SK-N-SH (cell line): Measurements from ENCODE around the gene RALA. TPM values are rescaled to one million over a fixed set of nuclear protein-coding genes. Genes with fewer than 3 reads are reported as not detected.

Experiments
- CTCF ChIA-PET: fragments of 300-600, 350-600 bp; formaldehyde crosslinking; extraction: SDS; loops from one replicate; lab custom pipeline; 2021; lab: Yijun Ruan, JAX
- POLR2A ChIA-PET: fragments of 350-600 bp; sonication (Branson Sonifier 250); formaldehyde crosslinking; extraction: SDS; loops from one replicate; lab custom pipeline; 2020; ENCODE audit warnings: antibody characterized with exemption, inconsistent platforms; lab: Yijun Ruan, JAX
- DNase-seq: peaks from one replicate; pipeline ENCODE4 v3.0.0; 2012
- H2AFZ ChIP-seq: fragments of 200-600 bp; sonication (generic); 2 replicates; pipeline ENCODE4 v1.8.1; 2016; ENCODE audit warnings: antibody characterized with exemption, mild to moderate bottlenecking, low read depth
- H3F3A ChIP-seq: fragments of 200-600 bp; sonication (generic); replicated peaks from 2 replicates; pipeline ENCODE3; 2016; ENCODE audit warnings: antibody characterized with exemption, mild to moderate bottlenecking; ENCODE audit not compliant: insufficient read depth
- H3K27ac ChIP-seq, 2 experiments: fragments of 200-500 bp in 1 of 2; fragments of 200-600 bp in 1 of 2; sonication (Bioruptor generic) in 1 of 2; sonication (generic), shearing (Covaris generic) in 1 of 2; 2 replicates each; pipeline versions ENCODE4 v1.5.1 to v1.6.1; 2014 to 2016; ENCODE audit warnings: low read depth in 2 of 2, inconsistent platforms in 1 of 2, low read length in 1 of 2, mild to moderate bottlenecking in 1 of 2, mixed read lengths in 1 of 2
- H3K27me3 ChIP-seq: fragments of 200-600 bp; sonication (generic), shearing (Covaris generic); 2 replicates; pipeline ENCODE4 v1.6.1; 2016; ENCODE audit warnings: mixed run types; ENCODE audit not compliant: insufficient read depth
- H3K36me3 ChIP-seq, 2 experiments: fragments of 200-500 bp in 1 of 2; fragments of 200-600 bp in 1 of 2; sonication (Bioruptor generic) in 1 of 2; sonication (generic) in 1 of 2; replicated peaks in 1 of 2; 2 replicates each; pipeline versions ENCODE3 to v1.5.1; 2014 to 2016; ENCODE audit warnings: low read length in 1 of 2, mild to moderate bottlenecking in 1 of 2; ENCODE audit not compliant: insufficient read depth in 2 of 2, control insufficient read depth in 1 of 2
- H3K4me1 ChIP-seq, 2 experiments: fragments of 200-500 bp in 1 of 2; fragments of 200-600 bp in 1 of 2; sonication (Bioruptor generic) in 1 of 2; sonication (generic), shearing (Covaris generic) in 1 of 2; 2 replicates each; pipeline versions ENCODE4 v1.5.1 to v1.6.1; 2014 to 2016; ENCODE audit warnings: low read depth in 1 of 2, low read length in 1 of 2, mixed run types in 1 of 2; ENCODE audit not compliant: insufficient read depth in 2 of 2, control insufficient read depth in 1 of 2
- H3K4me2 ChIP-seq: fragments of 200-600 bp; sonication (generic), shearing (Covaris generic); 2 replicates; pipeline ENCODE4 v1.6.1; 2017; ENCODE audit warnings: mixed run types
- H3K4me3 ChIP-seq, 2 experiments: fragments of 200-500 bp in 1 of 2; fragments of 200-600 bp in 1 of 2; sonication (Bioruptor generic) in 1 of 2; sonication (generic), shearing (Covaris generic) in 1 of 2; 2 replicates each; pipeline versions ENCODE4 v1.5.1 to v1.8.1; 2014 to 2016; ENCODE audit warnings: low read depth in 2 of 2, inconsistent platforms in 1 of 2, low read length in 1 of 2, mild to moderate bottlenecking in 1 of 2, mixed read lengths in 1 of 2, moderate library complexity in 1 of 2
- H3K79me2 ChIP-seq: fragments of 200-600 bp; sonication (generic); 2 replicates; pipeline ENCODE4 v1.8.1; 2017; ENCODE audit warnings: mild to moderate bottlenecking; ENCODE audit not compliant: insufficient read depth
- H3K9ac ChIP-seq: fragments of 200-600 bp; sonication (generic); 2 replicates; pipeline ENCODE4 v1.6.1; 2017; ENCODE audit warnings: mixed run types
- H3K9me2 ChIP-seq: fragments of 200-600 bp; sonication (generic); 2 replicates; pipeline ENCODE4 v1.6.1; 2017; ENCODE audit warnings: mixed run types
- H3K9me3 ChIP-seq: fragments of 200-600 bp; sonication (generic); 2 replicates; pipeline ENCODE4 v1.6.1; 2017; ENCODE audit warnings: mixed run types, mild to moderate bottlenecking, moderate library complexity
- H4K20me1 ChIP-seq: fragments of 200-600 bp; sonication (generic); 2 replicates; pipeline ENCODE4 v1.6.1; 2017; ENCODE audit warnings: mild to moderate bottlenecking, mixed run types; ENCODE audit not compliant: insufficient read depth
- CTCF ChIP-seq: fragments of 200-600 bp; sonication (generic); IDR thresholded peaks from 2 replicates; pipeline ENCODE4 v1.6.1; 2017; ENCODE audit warnings: antibody characterized with exemption, mild to moderate bottlenecking, moderate library complexity
- EP300 ChIP-seq, 2 experiments: IDR thresholded peaks; 2 replicates each; pipeline versions ENCODE4 v1.4.0 to v1.6.1; 2012; ENCODE audit warnings: borderline replicate concordance in 1 of 2, low read depth in 1 of 2, low read length in 1 of 2
- EZH2phosphoT487 ChIP-seq: fragments of 200-600 bp; sonication (generic); IDR thresholded peaks from 2 replicates; pipeline ENCODE4 v1.6.1; 2017; ENCODE audit warnings: low read depth, mixed run types, mild to moderate bottlenecking, antibody characterized with exemption, moderate library complexity, borderline replicate concordance
- FOSL2 ChIP-seq: IDR thresholded peaks from 2 replicates; pipeline ENCODE4 v1.4.0; 2012; ENCODE audit warnings: low read depth, mild to moderate bottlenecking, moderate library complexity, borderline replicate concordance
- FOXJ3 ChIP-seq: sonication (generic); formaldehyde crosslinking; IDR thresholded peaks from 2 replicates; pipeline ENCODE4 v1.5.1; 2020; ENCODE audit warnings: mild to moderate bottlenecking, missing genetic modification reagents
- MAX ChIP-seq: IDR thresholded peaks from 2 replicates; pipeline ENCODE4 v1.4.0; 2012; ENCODE audit warnings: low read depth
- NRF1 ChIP-seq: IDR thresholded peaks from 2 replicates; pipeline ENCODE4 v1.6.1; 2012; ENCODE audit warnings: low read depth, mild to moderate bottlenecking, low read length
- RCOR1 ChIP-seq: fragments of 150-350 bp; IDR thresholded peaks from 2 replicates; pipeline ENCODE4 v1.6.1; 2017; ENCODE audit warnings: antibody characterized with exemption, low read length
- REST ChIP-seq: IDR thresholded peaks from 2 replicates; pipeline ENCODE4 v1.6.1; 2012; ENCODE audit warnings: mild to moderate bottlenecking, low read depth, low read length, moderate library complexity
- RFX5 ChIP-seq: IDR thresholded peaks from 2 replicates; pipeline ENCODE4 v1.6.1; 2012; ENCODE audit warnings: mild to moderate bottlenecking, improper control_type of control experiment, low read length
- TCF12 ChIP-seq: IDR thresholded peaks from 2 replicates; pipeline ENCODE4 v1.4.0; 2012
- USF1 ChIP-seq: IDR thresholded peaks from 2 replicates; pipeline ENCODE4 v1.4.0; 2012; ENCODE audit warnings: low read depth, borderline replicate concordance
- WGBS: methylation state at CpG from one replicate; pipeline ENCODE4 v1.1.6; 2017; ENCODE audit warnings: low lambda C conversion rate; 5-methylcytosine and 5-hydroxymethylcytosine counted together
- polyA plus RNA-seq, 3 experiments: library from polyadenylated mRNA; depleted of rRNA; stranded (reverse); fragments of >200 nt; gene quantifications; 2 replicates each; pipeline ENCODE4 v1.2.3, GENCODE V29; 2012

RALA gene
- polyA plus RNA-seq, 1 of the 3 experiments (the other 2 are of a cell fraction), result 29.0 TPM

GRCh38 chr7:39650676-39651075 is 27.3 kb downstream of the RALA start:
- H3K27me3 ChIP-seq, result no peaks in the 10 kb centered on the region
- H3K27ac ChIP-seq, result no peak overlapping the region
- H3K9me2 ChIP-seq, result no peaks in the 10 kb centered on the region
- no peaks in the 10 kb centered on the region for H3K4me1 ChIP-seq
- no peak overlapping the region for H3K4me2 ChIP-seq
- H3K9me3 ChIP-seq, result 0 out of 2 replicates have a peak, but pooled peaks cover 8% of the 10 kb centered on the region
- ChIA-PET CTCF (interaction anchor here (1.0 to 1.8 kb wide), 3 partner anchors 70 to 96 kb away, joined by 3 to 8 read pairs (median 3); no protein-coding TSS in a partner anchor), POLR2A (no interaction called here)
- H2AFZ ChIP-seq, result no peak overlapping the region
- no peak for TF ChIP-seq USF1
- no peak for TF ChIP-seq TCF12
- no peak for TF ChIP-seq NRF1
- TF ChIP-seq MAX, result no peak
- TF ChIP-seq EP300 (IDR thresholded peaks at IDR 0.05; ENCODE audit: borderline replicate concordance in 1 of 2, low read depth in 1 of 2, low read length in 1 of 2), result no peak
- TF ChIP-seq REST, result no peak
- no peak for TF ChIP-seq FOSL2
- TF ChIP-seq FOXJ3 (CRISPR knock-in tag), result no peak
- no peak for TF ChIP-seq CTCF
- no peak for TF ChIP-seq RFX5
- TF ChIP-seq EZH2phosphoT487, result no peak
- TF ChIP-seq RCOR1, result no peak
- peaks cover 68% of the 10 kb centered on the region for H4K20me1 ChIP-seq
- peaks cover 0 to 50% of the 10 kb centered on the region in 2 experiments for H3K36me3 ChIP-seq
- peaks cover 18% of the 10 kb centered on the region for H3F3A ChIP-seq
- H3K4me3 ChIP-seq, result no peak overlapping the region
- 87% methylated on average over 4 of the region's 4 CpGs for WGBS
- H3K79me2 ChIP-seq, result peaks cover 100% of the 10 kb centered on the region
- no peak overlapping the region for H3K9ac ChIP-seq
- no peak for DNase-seq
